ENCODE data around the gene SLC8A2. TPM values are rescaled to one million over a fixed set of nuclear protein-coding genes. Genes with fewer than 3 reads are reported as not detected.

The SLC8A2 gene
- total RNA-seq, 3 donors from 2014 or later (not counting 1 experiment from before 2014, with no cell fraction given) = 0.20 TPM; not detected in 2

DNA sequence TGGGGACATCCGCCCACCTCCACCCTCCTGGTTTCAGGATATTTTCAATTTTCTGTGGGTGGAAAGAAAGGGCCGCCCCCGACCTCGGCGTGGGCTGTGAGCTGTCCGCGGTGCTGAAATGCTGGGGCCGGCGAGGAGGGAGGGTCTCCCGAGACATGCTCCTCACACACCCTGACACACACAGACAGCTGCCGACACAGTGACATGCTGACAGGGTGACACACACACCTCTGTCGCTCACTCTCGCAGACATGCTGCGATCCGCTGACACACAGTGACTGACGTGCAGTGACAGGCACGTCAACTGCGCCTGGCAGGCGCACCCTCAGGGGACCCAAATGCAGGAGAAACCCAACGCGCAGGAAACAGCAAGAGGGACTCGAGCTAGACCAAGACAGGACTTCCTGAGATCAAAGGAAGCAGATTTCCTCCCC, 27.3 kb downstream of the SLC8A2 start:
- H3K4me1 ChIP-seq (ENCODE audit: control insufficient read depth, insufficient read depth, low read length) = peaks cover 39% of the 10 kb centered on the region
- H3K27me3 ChIP-seq (ENCODE audit: control insufficient read depth, insufficient read depth, low read length) = peaks cover 31% of the 10 kb centered on the region
- H3K27me3 Mint-ChIP-seq (ENCODE audit: low read depth in 2 of 2) = peaks cover 70 to 71% of the 10 kb centered on the region in 2 donors
- no peaks in the 10 kb centered on the region for H3K36me3 Mint-ChIP-seq
- no peak overlapping the region for H3K4me3 ChIP-seq (ENCODE audit: low read length)
- intact Hi-C loops (cut with micrococcal nuclease) = no loop called here
- H3K36me3 ChIP-seq (ENCODE audit: control insufficient read depth, insufficient read depth, low read length) = no peaks in the 10 kb centered on the region
- 16% methylated on average over 22 of the region's 22 CpGs for WGBS (ENCODE audit: insufficient coverage)
- peak in 1 of 2 donors; percentile 72 for DNase-seq
- H3K4me3 Mint-ChIP-seq = peak overlapping the region; percentile 57
- peaks cover 41 to 52% of the 10 kb centered on the region in 2 donors for H3K4me1 Mint-ChIP-seq
- H3K27ac ChIP-seq (ENCODE audit: low read length) = no peak overlapping the region
- no peaks in the 10 kb centered on the region for H3K9me3 ChIP-seq (ENCODE audit: control insufficient read depth, insufficient read depth, low read length)
- H3K9me3 Mint-ChIP-seq = no peaks in the 10 kb centered on the region
- ATAC-seq = no peak
- no peak overlapping the region for H3K27ac Mint-ChIP-seq
- TF ChIP-seq CTCF (IDR thresholded peaks at IDR 0.05) = no peak

- peaks cover 67 to 71% of the 10 kb centered on the region in 2 donors for H3K27me3 Mint-ChIP-seq (ENCODE audit: low read depth in 2 of 2)
- no peak overlapping the region for H3K27ac Mint-ChIP-seq
- DNase-seq (no peak), ATAC-seq (no peak)
- Histone ChIP-seq H3K27me3 (ENCODE audit: control insufficient read depth, insufficient read depth, low read length) (peaks cover 29% of the 10 kb centered on the region), H3K36me3 (ENCODE audit: control insufficient read depth, insufficient read depth, low read length) (no peaks in the 10 kb centered on the region), H3K4me3 (ENCODE audit: low read length) (no peak overlapping the region), H3K4me1 (ENCODE audit: control insufficient read depth, insufficient read depth, low read length) (peaks cover 39% of the 10 kb centered on the region), H3K9me3 (ENCODE audit: control insufficient read depth, insufficient read depth, low read length) (no peaks in the 10 kb centered on the region), H3K27ac (ENCODE audit: low read length) (no peak overlapping the region)
- no peak for TF ChIP-seq CTCF (IDR thresholded peaks at IDR 0.05)
- intact Hi-C loops (cut with micrococcal nuclease) = no loop called here
- peak overlapping the region; percentile 4 for H3K4me3 Mint-ChIP-seq
- H3K9me3 Mint-ChIP-seq = no peaks in the 10 kb centered on the region
- WGBS (ENCODE audit: insufficient coverage) = 48% methylated on average over 12 of the region's 12 CpGs
- peaks cover 41 to 52% of the 10 kb centered on the region in 2 donors for H3K4me1 Mint-ChIP-seq
- no peaks in the 10 kb centered on the region for H3K36me3 Mint-ChIP-seq
Observed at GRCh38 chr19:47443331-47443730, 28.4 kb downstream of the SLC8A2 start.

DNA sequence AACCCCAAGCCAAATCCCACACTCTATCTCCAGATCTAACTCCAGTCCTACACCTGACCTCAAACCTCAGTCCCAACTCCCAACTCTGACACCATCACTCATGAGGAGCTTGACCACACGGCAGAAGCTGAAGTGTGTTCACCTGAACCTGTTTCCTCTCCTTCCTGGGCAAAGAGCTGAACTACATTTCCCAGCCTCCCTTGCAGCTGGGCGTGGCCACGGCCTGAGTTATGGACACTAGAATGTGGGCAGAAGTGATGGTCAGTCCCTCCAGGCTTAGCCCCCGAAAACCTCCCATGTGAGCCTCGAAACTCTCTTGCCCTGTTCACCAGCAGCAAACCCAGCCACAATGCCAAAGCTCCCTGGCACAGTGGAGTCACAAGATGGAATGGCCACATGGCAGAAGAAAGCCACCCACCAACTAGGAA, 32.9 kb downstream of the SLC8A2 start:
- H3K4me3 Mint-ChIP-seq = no peak overlapping the region
- H3K27me3 Mint-ChIP-seq (ENCODE audit: low read depth in 2 of 2) = peaks cover 58 to 63% of the 10 kb centered on the region in 2 donors

More for the DNA sequence above, 32.9 kb downstream of the SLC8A2 start:
- Histone ChIP-seq H3K27ac (ENCODE audit: low read length) (no peak overlapping the region), H3K4me1 (ENCODE audit: control insufficient read depth, insufficient read depth, low read length) (peaks cover 8% of the 10 kb centered on the region), H3K36me3 (ENCODE audit: control insufficient read depth, insufficient read depth, low read length) (no peaks in the 10 kb centered on the region), H3K9me3 (ENCODE audit: control insufficient read depth, insufficient read depth, low read length) (no peaks in the 10 kb centered on the region), H3K27me3 (ENCODE audit: control insufficient read depth, insufficient read depth, low read length) (peaks cover 12% of the 10 kb centered on the region), H3K4me3 (ENCODE audit: low read length) (no peak overlapping the region)
- no peaks in the 10 kb centered on the region for H3K36me3 Mint-ChIP-seq
- ATAC-seq (no peak), DNase-seq (no peak)
- no peak for TF ChIP-seq CTCF (IDR thresholded peaks at IDR 0.05)
- peaks cover 23 to 24% of the 10 kb centered on the region in 2 donors for H3K4me1 Mint-ChIP-seq
- intact Hi-C loops (cut with micrococcal nuclease) = loop anchor here (5.0 kb wide), 1 partner anchor 78 kb away; the partner anchor contains the start of gene NAPA
- 26% methylated on average over 5 of the region's 5 CpGs for WGBS (ENCODE audit: insufficient coverage)
- H3K27ac Mint-ChIP-seq = no peak overlapping the region
- no peaks in the 10 kb centered on the region for H3K9me3 Mint-ChIP-seq
